ENCODE measurements around the gene LDB1.

The LDB1 gene

DNA sequence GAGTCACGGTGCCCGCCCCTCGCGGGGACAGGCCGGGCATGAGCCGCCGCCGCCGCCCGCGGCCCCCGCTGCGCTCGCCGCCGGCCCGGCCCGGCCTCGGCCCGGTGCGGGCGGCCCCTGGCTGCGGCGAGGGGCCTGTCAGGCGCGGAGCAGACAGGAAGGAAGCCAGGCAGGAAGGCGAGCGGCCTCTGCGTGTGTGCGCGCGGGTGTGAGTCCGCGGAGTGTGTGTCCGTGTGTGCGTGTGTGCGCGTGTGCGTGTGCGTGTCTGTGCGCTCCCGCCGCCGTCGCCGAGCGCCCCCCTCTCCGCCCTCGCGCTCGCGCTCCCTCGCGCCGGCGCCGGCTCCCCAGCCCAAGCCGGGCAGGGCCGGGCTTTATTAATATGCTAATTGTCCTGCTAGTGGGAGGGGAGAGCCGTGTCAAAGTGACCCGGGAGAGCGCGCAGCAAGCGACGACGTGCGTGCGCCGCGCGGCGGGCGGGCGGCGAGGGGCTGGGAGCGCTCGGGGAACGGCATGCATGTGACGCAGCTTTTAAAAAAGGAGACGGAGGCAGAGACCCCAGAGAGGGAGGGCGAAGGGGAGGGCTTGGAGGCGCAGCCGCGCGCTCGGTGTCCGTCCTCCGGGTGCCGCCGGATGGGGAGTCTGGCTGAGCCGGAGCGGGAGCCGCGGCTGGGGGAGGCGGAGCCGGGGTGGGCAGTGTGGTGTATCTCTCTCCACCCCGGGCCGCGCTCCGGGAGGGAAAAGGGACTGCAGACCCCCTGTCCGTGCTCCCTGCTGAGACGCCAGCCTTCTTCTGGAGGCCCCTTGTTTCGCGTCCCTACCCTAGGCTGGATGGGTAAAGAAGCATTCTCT is at the start of gene LDB1:
LDB1 (minus strand) TSS at position 227 of the 849 bp plus-strand sequence. CDS start 258 bp downstream, outside the sequence.
- peak; percentile 54 to 62 for DNase-seq

GRCh38 chr10:102167861-102168260 is 47.7 kb upstream of the LDB1 start:
- DNase-seq, result no peak

DNA sequence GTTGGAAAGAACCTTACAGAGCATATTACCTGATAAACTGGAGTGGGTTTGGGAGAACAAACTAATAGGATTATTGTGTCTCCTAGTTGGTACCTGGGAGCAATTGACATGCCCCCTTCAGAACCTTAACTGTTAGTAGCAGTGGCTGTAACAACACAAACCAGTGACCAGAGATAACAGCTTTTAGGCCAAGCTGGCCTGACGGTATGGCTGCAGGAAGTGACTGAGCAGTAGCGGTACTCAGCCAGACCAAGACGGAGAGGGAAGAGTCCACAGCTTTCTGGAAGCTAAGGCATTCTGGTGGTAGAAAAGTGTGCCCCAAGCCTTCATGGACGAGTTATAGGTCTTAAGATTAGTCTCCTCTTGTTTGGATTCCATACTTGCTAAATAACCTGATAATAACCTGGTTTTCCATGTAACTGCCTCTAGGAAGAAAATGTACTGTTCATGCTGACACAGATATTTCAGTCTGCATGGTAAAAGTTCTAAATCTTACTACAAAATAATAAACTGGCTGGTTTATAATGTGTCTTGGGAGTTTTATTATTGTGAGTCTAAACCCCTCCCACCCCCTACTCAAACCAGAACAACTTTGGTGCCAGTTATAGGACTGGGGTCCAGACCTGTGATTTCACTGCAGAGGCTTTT is 43.3 kb upstream of the LDB1 start:
- no peak for DNase-seq

GRCh38 chr10:102159831-102160230 is 39.7 kb upstream of the LDB1 start:
- DNase-seq, result no peak

- DNase-seq, result no peak
These were observed 39.0 kb upstream of the LDB1 start for GRCh38 chr10:102159051-102159597.

GRCh38 chr10:102157224-102157623 is 37.1 kb upstream of the LDB1 start:
- DNase-seq, result no peak

GRCh38 chr10:102154466-102155116 is 34.4 kb upstream of the LDB1 start:
- DNase-seq, result no peak

DNA sequence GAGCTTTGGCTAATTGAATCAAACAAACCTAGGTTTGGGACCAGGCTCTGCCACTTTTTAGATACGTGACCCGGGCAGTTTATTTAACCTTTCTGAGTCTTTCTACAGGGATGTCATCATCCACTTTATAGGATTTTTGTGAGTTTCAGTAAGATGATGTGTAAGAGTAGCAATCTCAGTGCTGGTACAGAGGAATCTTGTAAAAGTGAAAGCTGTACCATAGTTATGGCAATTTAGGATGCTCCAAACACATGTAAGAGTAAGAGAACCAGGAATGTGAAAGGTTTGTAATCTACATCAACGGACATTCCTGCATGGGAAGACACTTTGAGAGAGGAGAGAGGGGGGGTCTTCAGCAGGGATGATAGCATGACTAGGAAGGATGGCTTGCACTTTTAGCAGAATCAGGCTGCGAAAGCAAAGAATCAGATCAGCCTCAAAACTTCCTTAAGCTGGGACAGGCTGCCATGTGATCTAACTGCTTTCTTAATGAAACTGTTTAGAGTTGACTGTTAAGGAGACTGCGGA is 33.0 kb upstream of the LDB1 start:
- DNase-seq, result no peak

GRCh38 chr10:102152545-102152890 is 32.4 kb upstream of the LDB1 start:
- DNase-seq, result peak in 1 of 2 donors; percentile 9

DNA sequence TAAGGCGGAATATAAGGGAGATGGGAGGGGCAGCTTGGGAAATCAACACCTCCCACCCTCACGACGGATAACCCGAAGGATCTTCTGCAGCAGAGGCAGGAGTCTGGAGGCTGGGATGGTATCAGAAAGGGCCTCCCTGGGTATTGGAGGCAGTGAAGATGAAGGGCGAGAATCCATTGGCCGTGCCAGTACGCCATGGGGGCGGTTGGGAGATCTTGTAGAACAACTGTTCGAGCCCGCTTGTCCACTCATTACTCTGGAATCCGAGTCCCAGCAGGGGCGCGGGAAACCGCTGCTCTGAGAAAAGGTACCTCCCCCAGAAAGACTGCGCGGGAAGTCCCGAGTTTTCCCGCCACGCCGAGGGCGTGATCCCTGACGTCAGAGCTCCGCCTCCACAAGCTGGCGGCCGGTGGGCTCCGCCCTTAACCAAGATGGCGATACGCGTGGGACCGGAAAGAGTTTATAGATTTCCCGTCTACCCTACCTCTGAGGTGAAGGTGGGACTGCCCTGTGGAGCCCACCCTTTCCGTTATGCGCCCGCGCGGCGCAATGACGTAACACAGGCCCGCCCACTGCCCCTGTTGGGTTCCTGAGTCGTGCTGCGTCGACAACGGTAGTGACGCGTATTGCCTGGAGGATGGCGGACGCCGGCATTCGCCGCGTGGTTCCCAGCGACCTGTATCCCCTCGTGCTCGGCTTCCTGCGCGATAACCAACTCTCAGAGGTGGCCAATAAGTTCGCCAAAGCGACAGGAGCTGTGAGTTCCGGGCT is 31.8 kb upstream of the LDB1 start, which contains the start of gene NOLC1:
NOLC1 (plus strand) TSS at position 616 of the 771 bp plus-strand sequence; CDS start at position 638, 22 bp downstream.
- DNase-seq, result peak; percentile 98 to 99

- no peak for DNase-seq
These were observed 31.0 kb upstream of the LDB1 start for GRCh38 chr10:102150970-102151773.

GRCh38 chr10:102148275-102148674 is 28.1 kb upstream of the LDB1 start:
- no peak for DNase-seq

- no peak for DNase-seq
These were observed 27.4 kb upstream of the LDB1 start for GRCh38 chr10:102147561-102147960.

- no peak for DNase-seq
These were observed 26.8 kb upstream of the LDB1 start for GRCh38 chr10:102146971-102147428.

- no peak for DNase-seq
These were observed 21.5 kb upstream of the LDB1 start for GRCh38 chr10:102141583-102142107.

DNA sequence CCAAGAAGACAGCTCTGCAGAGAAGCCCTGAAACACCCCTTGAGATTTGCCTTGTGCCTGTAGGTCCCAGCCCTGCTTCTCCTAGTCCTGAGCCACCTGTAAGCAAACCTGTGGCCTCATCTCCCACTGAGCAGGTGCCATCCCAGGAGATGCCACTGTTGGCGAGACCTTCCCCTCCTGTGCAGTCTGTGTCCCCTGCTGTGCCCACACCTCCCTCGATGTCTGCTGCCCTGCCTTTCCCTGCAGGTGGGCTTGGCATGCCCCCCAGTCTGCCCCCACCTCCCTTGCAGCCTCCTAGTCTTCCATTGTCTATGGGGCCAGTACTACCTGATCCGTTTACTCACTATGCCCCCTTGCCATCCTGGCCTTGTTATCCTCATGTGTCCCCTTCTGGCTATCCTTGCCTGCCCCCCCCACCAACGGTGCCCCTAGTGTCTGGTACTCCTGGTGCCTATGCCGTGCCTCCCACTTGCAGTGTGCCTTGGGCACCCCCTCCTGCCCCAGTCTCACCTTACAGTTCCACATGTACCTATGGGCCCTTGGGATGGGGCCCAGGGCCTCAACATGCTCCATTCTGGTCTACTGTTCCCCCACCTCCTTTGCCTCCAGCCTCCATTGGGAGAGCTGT is 20.9 kb upstream of the LDB1 start:
- DNase-seq, result no peak

DNA sequence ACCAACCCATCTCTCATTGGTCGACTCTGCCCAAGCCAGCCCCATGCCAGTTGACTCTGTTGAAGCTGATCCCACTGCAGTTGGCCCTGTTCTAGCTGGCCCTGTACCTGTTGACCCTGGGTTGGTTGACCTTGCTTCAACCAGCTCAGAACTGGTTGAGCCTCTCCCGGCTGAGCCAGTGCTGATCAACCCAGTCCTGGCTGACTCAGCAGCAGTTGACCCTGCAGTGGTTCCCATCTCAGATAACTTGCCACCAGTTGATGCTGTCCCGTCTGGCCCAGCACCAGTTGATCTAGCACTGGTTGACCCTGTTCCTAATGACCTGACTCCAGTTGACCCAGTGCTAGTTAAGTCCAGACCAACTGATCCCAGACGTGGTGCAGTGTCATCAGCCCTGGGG is 20.1 kb upstream of the LDB1 start:
- no peak for DNase-seq

DNA sequence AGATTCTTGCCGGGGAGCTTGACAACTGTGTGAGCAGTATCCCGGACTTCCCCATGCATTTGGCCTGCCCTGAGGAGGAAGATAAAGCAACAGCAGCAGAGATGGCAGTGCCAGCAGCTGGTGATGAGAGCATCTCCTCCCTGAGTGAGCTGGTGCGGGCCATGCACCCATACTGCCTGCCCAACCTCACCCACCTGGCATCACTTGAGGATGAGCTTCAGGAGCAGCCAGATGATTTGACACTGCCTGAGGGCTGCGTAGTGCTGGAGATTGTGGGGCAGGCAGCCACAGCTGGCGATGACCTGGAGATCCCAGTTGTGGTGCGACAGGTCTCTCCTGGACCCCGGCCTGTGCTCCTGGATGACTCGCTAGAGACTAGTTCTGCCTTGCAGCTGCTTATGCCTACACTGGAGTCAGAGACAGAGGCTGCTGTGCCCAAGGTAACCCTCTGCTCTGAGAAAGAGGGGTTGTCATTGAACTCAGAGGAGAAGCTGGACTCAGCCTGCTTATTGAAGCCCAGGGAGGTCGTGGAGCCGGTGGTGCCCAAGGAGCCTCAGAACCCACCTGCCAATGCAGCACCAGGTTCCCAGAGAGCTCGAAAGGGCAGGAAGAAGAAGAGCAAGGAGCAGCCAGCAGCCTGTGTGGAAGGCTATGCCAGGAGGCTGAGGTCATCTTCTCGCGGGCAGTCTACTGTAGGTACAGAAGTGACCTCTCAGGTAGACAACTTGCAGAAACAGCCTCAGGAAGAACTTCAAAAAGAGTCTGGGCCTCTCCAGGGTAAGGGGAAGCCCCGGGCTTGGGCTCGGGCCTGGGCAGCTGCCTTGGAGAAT is 19.3 kb upstream of the LDB1 start:
- DNase-seq, result no peak

DNA sequence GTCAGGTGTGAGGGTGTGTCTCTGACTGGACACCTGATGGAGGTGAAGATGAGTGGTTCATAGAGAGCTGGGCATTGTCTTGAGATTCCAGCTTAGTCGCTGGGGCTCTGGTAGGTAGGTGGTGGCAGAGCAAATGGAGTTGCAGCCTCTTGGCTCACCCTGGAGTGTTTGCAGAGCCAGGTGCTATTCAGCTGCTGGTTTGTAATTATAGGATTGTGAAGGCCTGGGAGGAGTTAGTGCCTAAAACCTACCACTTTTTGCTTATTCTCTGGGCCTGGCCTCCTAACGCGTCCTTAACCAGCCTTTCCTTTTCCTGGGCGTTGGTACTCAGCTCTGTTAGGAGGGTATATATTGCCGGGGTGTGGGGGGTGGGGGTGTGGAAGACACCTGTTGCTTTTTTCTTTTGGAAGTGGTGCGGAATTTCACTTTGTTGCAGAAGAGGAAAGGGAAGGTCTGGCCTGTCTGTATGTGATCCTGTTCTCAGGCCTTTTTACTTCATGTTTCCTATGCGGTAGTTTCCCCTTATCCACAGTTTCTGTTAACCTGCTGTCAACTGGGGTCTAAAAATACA is 15.9 kb upstream of the LDB1 start:
- DNase-seq, result no peak

All from inflammatory macrophage treated with lipopolysaccharide for 1 hour (primary cell).